Activated naive CD8-positive, alpha-beta T cell (primary cell): ENCODE measurements around the gene PSD2.
A peak's percentile ranks its signal among the peaks of the same experiment; 100 is the strongest.

Experiments used
- H3K27ac Mint-ChIP-seq: one replicate; pipeline ENCODE4 v1.8.0; 2021; ENCODE audit warnings: mixed read lengths
- H3K27me3 Mint-ChIP-seq: one replicate; pipeline ENCODE4 v1.8.0; 2021; ENCODE audit warnings: mixed read lengths
- H3K36me3 Mint-ChIP-seq: one replicate; pipeline ENCODE4 v1.8.0; 2021; ENCODE audit warnings: mixed read lengths
- H3K4me1 Mint-ChIP-seq: one replicate; pipeline ENCODE4 v1.8.0; 2021; ENCODE audit warnings: low read depth, mixed read lengths
- H3K4me3 Mint-ChIP-seq: one replicate; pipeline ENCODE4 v1.8.0; 2021; ENCODE audit warnings: mild to moderate bottlenecking, mixed read lengths
- H3K9me3 Mint-ChIP-seq: one replicate; pipeline ENCODE4 v1.8.0; 2021; ENCODE audit warnings: low read depth, mixed read lengths

The PSD2 gene

DNA sequence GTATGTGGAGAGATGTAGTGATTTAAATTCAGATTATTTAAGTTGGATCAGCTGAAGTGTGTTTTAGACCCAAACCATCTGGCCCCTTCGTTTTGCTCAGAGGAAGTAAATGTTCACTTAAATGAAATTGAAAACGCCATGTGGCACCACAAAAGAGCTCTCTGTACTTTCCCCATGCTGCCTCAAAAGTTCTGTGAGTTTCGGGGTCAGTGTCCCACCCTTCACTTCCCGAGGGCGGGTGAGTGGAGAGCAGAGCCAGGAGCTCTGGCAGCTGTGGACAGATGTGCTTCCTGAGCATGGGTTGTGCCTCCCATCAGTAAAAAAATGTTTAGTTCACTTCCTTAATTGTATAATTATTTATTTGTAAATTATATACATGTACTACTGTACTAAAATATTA is 48.4 kb downstream of the PSD2 start:
- H3K4me1 Mint-ChIP-seq, result peaks cover 10% of the 10 kb centered on the region
- H3K9me3 Mint-ChIP-seq, result no peaks in the 10 kb centered on the region
- H3K4me3 Mint-ChIP-seq, result no peak overlapping the region
- H3K27me3 Mint-ChIP-seq, result peaks cover 3% of the 10 kb centered on the region
- H3K27ac Mint-ChIP-seq, result no peak overlapping the region
- no peaks in the 10 kb centered on the region for H3K36me3 Mint-ChIP-seq

DNA sequence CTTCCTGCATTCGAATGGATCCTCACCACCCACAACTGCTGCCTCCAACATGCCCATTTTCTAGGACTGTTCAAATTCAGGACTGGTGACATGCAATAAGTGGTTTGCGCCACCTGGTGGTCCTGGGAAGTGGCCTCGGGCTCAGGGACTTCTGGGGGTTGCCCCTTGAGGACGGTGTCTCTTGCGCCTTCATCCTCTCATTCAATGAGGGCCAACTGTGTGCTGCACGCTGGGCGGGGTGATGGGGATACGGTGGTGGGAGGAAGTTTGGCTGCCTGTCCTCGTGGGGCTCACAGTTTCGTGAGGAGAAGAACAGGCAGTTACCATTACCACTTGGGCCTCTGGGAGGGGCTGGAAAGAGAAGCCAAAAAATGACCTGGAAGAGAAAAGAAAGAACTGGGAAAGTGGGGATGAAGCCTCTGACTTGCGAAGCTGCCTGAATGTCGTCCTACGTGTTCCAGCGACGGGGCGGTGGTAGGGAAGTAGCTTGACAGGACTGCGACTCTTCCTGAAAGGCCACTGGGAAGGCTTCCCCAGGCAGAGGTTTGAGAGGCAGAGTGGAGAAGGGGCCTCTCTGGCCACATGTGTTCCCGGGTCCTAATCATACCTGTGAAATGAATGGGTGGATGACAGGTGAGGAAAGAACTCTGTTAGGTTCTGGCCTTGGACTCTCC is 49.0 kb downstream of the PSD2 start:
- no peak overlapping the region for H3K27ac Mint-ChIP-seq
- H3K4me3 Mint-ChIP-seq, result peak overlapping the region; percentile 18
- H3K9me3 Mint-ChIP-seq, result no peaks in the 10 kb centered on the region
- H3K27me3 Mint-ChIP-seq, result peaks cover 3% of the 10 kb centered on the region
- peaks cover 13% of the 10 kb centered on the region for H3K4me1 Mint-ChIP-seq
- no peaks in the 10 kb centered on the region for H3K36me3 Mint-ChIP-seq

DNA sequence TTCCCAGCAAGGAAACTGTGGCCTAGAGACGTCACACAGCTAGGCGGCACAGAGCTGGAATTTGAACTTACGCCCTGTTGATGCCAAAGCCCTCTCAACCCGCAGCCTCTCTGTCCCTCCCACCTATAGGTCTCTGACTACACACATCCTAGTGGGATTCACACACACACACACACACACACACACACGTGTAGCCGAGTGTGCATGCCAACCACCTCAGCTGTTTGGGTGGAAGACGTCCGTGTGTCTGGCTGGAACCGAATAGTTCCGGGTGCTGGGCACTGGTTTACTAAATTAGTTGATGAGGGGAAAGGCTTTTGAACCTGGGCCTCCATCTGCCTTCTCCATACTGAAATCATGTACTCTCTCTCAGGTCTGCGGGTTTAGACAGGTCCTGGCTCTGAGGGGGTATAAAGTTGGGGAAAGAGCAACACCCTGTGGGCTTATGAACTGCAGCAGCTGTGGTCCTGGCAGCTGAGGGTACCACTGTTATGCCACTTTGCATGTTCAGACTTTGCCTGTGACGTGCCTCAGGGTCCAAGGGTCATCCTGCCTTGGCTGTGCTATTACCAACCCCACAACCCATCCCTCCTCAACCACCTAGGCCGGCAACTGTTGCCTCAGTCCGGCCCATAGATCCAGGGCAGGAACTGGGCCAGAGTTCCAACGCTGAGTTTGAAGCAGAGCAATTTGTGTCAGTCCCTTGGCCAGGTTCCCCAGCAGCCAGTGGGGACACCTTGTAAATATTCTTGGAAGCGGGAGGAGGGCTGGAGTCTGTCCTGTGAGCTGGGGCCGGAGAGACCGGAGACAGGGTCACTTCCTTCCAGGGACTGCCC is 50.5 kb downstream of the PSD2 start:
- H3K27me3 Mint-ChIP-seq, result peaks cover 3% of the 10 kb centered on the region
- H3K36me3 Mint-ChIP-seq, result no peaks in the 10 kb centered on the region
- no peak overlapping the region for H3K27ac Mint-ChIP-seq
- H3K4me3 Mint-ChIP-seq, result peak overlapping the region; percentile 17
- H3K9me3 Mint-ChIP-seq, result no peaks in the 10 kb centered on the region
- H3K4me1 Mint-ChIP-seq, result peaks cover 17% of the 10 kb centered on the region

DNA sequence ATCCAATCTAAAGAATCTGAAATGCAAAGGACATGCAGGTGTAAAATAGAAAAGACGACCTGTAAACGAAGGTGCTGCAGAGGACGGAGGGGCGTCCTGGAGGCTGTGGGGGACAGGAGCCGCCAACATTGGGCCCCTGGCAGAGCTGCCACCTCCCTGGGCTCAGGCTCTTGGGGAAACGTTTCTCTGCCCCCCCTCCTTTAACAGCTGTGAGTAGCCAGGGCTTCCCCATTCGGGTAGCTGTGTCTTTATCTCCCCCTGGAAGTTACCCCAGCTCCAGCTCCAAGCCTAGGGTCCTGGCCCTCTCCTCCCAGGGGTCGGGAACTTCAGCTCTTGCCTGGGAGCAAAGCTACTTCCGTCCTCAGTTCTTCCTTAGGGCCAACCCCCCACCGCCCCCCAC is 51.5 kb downstream of the PSD2 start:
- peaks cover 3% of the 10 kb centered on the region for H3K27me3 Mint-ChIP-seq
- peaks cover 17% of the 10 kb centered on the region for H3K4me1 Mint-ChIP-seq
- no peaks in the 10 kb centered on the region for H3K9me3 Mint-ChIP-seq
- H3K36me3 Mint-ChIP-seq, result no peaks in the 10 kb centered on the region
- H3K4me3 Mint-ChIP-seq, result peak overlapping the region; percentile 52
- H3K27ac Mint-ChIP-seq, result no peak overlapping the region

DNA sequence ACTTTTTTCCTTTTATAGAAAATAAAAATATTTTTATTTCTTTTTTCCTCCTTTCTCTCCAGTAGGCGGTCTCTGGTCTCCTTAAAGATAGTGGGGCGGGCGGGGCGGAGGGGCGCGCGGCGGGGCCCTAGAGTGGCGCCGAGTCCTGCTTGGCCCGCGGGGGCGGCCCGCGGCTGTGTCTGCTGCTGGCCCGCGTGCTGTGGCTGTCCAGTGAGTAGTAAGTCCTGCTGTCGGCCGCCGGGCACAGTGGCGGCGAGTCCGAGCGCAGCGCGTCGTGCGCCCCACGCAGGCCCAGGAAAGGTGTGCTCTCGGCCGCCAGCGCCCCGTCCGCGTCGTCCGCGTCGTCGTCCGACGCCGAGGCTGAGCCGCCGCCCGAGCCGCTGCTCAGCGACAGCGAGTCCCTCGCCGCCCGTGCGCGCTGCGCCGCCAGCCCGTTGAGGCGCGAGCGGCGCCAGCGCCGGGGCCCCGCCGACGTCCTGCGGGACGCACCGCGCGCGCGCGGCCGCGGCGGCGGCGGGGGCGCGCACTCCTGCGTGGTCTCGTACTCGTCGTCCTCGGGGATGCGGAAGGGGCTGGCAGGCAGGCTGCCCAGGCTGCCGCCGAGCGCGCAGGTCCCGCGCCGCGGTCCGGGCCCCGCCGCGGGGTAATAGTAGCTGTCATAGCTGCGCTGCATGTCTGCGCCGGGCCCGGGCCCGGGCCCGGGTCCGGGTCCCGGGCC is 52.3 kb downstream of the PSD2 start:
- no peaks in the 10 kb centered on the region for H3K36me3 Mint-ChIP-seq
- no peak overlapping the region for H3K27ac Mint-ChIP-seq
- H3K4me1 Mint-ChIP-seq, result peaks cover 17% of the 10 kb centered on the region
- peaks cover 3% of the 10 kb centered on the region for H3K27me3 Mint-ChIP-seq
- H3K4me3 Mint-ChIP-seq, result peak overlapping the region; percentile 7
- H3K9me3 Mint-ChIP-seq, result no peaks in the 10 kb centered on the region

DNA sequence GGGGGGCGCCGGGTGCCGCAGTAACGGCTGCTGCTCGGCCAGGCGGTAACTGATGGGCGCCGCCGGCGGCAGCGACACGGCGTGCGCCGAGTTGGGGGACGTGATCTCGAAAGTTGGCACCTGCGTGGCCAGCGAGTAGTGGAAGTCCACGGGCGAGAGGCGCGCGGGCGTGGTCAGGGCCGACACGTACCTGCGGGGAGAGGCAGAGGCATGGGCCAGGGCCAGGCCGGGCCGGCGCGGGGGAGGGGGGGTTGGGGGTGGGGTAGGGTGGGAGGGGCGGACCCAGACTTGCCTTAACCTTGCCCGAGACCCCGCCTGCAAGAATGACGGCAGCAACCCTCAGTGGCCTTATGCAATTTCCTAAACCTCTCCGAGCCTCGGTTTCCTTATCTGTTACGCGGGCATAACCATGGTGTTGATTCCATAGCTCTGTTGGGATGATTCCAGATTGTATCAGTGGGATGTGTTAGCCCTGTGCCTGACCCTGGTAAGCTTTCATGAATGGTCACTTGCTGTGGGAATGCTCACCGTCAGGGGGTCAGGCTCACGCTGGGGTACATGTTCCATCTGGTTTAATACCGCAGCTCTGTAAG is 53.0 kb downstream of the PSD2 start:
- H3K36me3 Mint-ChIP-seq, result no peaks in the 10 kb centered on the region
- H3K4me3 Mint-ChIP-seq, result peak overlapping the region; percentile 85
- H3K4me1 Mint-ChIP-seq, result peaks cover 17% of the 10 kb centered on the region
- no peaks in the 10 kb centered on the region for H3K9me3 Mint-ChIP-seq
- peaks cover 3% of the 10 kb centered on the region for H3K27me3 Mint-ChIP-seq
- peak overlapping the region; percentile 58 for H3K27ac Mint-ChIP-seq

DNA sequence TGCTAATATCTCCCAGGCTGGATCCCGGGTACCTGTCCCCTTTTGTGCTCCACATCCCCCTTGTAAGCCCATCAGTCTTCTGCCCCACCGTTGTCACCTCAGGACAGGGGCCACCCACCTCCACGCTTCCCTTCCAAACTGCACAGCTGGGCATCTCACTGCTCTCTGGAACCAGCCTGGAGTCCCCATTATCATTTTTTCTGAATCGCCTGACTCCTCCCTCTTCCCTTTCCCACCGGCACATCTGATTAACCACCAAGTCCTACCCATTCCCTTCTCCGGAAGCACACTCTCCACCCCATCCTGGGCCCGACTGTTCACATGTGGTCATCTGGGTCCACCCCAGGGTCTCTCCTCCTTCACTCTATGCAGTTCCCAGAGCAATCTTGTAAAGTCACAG is 53.9 kb downstream of the PSD2 start:
- Mint-ChIP-seq H3K27ac (peak overlapping the region; percentile 47), H3K9me3 (no peaks in the 10 kb centered on the region), H3K36me3 (no peaks in the 10 kb centered on the region), H3K4me3 (peak overlapping the region; percentile 85), H3K4me1 (peaks cover 16% of the 10 kb centered on the region), H3K27me3 (peaks cover 2% of the 10 kb centered on the region)

DNA sequence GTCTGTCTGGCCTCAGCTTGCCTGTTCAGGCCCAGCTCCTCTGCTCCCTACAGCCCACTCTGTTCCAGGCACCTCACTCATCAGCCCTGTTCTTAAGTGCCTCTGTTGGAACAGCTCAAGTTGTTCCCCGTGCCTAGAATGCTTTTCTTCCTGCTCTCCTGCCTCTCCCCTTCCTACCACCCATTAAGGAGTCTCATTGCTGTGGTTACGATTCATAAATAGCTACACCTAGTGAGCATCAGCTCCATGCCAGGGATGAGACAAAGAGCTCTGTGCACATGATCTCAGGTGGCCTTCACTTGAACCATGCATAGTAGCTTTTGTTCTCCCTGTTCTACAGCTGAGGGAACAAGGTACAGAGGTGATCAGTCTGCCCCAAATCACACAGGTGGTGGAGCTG is 54.3 kb downstream of the PSD2 start:
- H3K27me3 Mint-ChIP-seq, result no peaks in the 10 kb centered on the region
- H3K4me1 Mint-ChIP-seq, result peaks cover 14% of the 10 kb centered on the region
- peak overlapping the region; percentile 85 for H3K4me3 Mint-ChIP-seq
- no peaks in the 10 kb centered on the region for H3K9me3 Mint-ChIP-seq
- peak overlapping the region; percentile 47 for H3K27ac Mint-ChIP-seq
- H3K36me3 Mint-ChIP-seq, result no peaks in the 10 kb centered on the region

DNA sequence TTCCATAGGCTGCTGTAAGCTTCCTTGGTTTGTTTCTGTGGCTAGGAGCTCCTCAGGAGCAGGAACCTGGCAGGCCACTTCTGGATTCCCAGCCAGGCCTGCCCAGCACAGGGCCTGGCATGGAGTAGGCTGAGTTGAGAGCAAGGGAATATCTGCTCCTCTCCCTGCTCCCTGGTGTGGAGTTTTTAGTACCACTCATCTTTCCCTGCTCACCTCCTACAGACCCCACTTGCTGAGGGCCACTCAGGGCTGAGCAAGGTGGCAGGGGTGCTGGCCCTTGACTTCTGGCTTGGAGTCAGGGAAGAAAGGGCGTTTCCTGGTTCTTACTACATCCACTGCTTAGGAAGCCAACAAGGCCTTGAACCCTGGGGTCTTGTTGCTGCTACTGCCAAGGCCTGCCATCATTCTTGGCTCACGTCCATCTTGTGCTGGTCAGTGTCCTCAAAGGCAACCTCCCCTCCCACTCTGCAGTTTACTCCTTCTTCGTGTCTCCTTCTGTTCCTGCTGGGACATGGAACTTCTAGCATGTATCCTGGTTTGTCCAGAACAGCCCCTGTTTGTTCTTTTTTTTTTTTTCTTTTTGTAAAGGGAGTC is 54.9 kb downstream of the PSD2 start:
- H3K36me3 Mint-ChIP-seq, result no peaks in the 10 kb centered on the region
- peak overlapping the region; percentile 3 for H3K27ac Mint-ChIP-seq
- H3K9me3 Mint-ChIP-seq, result no peaks in the 10 kb centered on the region
- H3K4me3 Mint-ChIP-seq, result no peak overlapping the region
- peaks cover 14% of the 10 kb centered on the region for H3K4me1 Mint-ChIP-seq
- H3K27me3 Mint-ChIP-seq, result no peaks in the 10 kb centered on the region

DNA sequence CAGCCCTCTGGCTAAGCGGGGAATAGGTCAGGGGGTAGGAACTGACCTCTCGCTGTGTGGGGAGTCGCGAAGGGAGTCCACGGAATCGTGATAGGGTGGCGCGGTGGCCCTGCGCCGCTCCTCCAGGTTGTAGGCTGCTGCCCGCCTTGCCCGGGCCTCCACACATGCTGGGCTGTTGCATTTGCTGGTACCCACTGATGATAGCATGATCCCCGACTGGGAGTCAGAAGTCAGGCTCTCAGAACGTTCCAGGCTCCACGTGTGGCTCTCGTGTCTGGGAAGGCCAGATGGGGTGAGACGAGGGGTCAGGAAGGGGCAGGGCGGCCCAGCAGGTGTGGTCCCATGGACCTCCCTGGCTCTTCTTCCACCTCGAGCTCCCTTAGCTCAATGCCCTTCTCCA is 56.0 kb downstream of the PSD2 start:
- no peak overlapping the region for H3K27ac Mint-ChIP-seq
- no peaks in the 10 kb centered on the region for H3K27me3 Mint-ChIP-seq
- no peaks in the 10 kb centered on the region for H3K36me3 Mint-ChIP-seq
- peaks cover 14% of the 10 kb centered on the region for H3K4me1 Mint-ChIP-seq
- no peak overlapping the region for H3K4me3 Mint-ChIP-seq
- H3K9me3 Mint-ChIP-seq, result no peaks in the 10 kb centered on the region

DNA sequence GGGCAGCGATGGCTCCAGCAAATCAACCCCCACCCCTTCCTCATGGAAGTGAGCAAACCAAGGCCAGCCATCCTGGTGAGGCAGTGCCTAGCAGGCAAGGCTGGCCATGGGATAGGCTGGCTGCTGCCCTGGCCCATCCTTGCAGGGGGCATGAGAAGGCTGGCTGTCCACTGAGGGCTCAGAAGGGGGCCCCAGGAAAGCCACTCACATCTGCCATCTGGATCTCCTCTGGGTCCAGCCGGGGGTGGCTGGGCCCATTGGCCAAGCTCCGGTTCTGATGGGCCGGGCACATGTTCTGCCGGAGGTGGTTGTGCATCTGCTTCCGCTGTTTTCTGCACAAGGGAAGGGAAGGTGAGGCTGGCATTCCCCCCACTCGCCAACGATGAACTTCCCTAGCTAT is 57.1 kb downstream of the PSD2 start:
- no peak overlapping the region for H3K4me3 Mint-ChIP-seq
- peaks cover 10% of the 10 kb centered on the region for H3K4me1 Mint-ChIP-seq
- H3K36me3 Mint-ChIP-seq, result no peaks in the 10 kb centered on the region
- no peaks in the 10 kb centered on the region for H3K9me3 Mint-ChIP-seq
- no peak overlapping the region for H3K27ac Mint-ChIP-seq
- H3K27me3 Mint-ChIP-seq, result no peaks in the 10 kb centered on the region

DNA sequence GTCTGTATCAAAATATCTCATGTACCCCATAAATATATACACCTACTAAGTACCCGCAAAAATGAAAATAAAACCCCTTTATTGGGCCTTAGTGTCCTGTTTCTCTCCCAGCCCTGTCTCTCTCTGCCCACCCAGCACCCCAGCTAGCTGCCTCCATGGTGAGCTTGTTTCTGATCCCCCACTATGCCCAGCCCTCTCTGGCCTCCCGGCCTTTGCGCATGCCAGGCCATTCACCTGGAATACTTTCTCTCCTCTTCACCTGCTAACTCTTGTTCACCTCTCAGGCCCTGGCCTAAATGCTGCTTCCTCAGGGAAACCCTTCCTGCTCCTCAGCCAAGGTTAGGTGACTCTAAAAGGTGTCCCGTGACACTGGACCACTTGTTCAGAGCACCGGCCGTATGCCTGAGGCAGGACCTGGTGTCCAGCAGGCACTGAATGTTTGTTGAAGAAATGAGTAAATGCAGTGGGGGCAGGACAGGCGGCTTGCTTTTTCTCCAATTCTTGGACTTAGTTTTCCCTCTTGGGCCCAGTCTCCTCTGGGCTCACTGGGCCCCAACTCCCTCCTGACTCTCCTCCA is 58.5 kb downstream of the PSD2 start:
- Mint-ChIP-seq H3K36me3 (no peaks in the 10 kb centered on the region), H3K4me3 (no peak overlapping the region), H3K27me3 (no peaks in the 10 kb centered on the region), H3K4me1 (peaks cover 7% of the 10 kb centered on the region), H3K9me3 (no peaks in the 10 kb centered on the region), H3K27ac (no peak overlapping the region)

DNA sequence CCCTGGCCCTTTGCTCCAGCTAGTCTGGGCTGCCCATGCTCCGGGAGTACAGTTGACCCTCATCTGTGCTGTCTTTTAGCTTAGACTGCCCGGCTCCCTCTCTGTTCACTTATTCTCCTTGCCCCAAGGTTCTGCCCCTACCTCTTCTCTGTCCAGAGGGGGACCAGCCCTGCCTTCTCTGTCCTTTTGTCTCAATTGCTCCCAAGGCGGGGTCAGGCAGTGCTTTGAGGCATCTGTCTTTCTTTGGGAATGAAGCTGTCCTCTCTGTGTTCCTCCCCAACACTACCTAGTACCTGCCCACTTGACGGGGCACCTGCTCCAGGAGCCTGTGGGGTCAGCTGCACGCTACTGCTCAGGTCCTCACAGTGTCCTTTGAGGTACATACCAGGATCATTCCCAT is 59.3 kb downstream of the PSD2 start:
- Mint-ChIP-seq H3K9me3 (no peaks in the 10 kb centered on the region), H3K4me1 (peaks cover under 1% of the 10 kb centered on the region), H3K4me3 (no peak overlapping the region), H3K36me3 (no peaks in the 10 kb centered on the region), H3K27me3 (no peaks in the 10 kb centered on the region), H3K27ac (no peak overlapping the region)

DNA sequence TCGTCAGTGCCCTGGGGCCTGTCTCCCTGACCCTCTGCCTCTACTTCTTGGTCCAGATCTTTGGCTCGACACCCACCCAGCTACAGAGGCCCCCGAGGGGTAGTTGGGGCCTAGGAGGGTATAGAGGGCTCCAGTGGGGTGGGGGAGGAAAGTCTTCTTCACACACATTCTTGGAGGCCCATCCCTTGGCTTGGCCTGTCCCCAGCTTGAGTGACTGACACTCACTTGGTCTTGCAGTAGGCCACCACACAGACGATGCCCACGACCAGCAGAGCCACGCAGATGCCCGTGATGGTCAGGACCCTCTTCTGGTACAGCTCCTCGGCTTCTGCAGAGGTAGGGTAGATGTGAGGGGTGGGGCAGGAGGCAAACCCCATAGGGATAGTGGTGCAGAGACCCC is 59.8 kb downstream of the PSD2 start:
- H3K36me3 Mint-ChIP-seq, result no peaks in the 10 kb centered on the region
- H3K9me3 Mint-ChIP-seq, result no peaks in the 10 kb centered on the region
- H3K4me3 Mint-ChIP-seq, result no peak overlapping the region
- H3K27me3 Mint-ChIP-seq, result no peaks in the 10 kb centered on the region
- H3K4me1 Mint-ChIP-seq, result no peaks in the 10 kb centered on the region
- no peak overlapping the region for H3K27ac Mint-ChIP-seq
